GM21717 (cell line): Measurements from ENCODE around the gene RHOXF2B.
"Not testable (repeated sequence)": the region's sequence is repeated elsewhere in the genome, so short reads cannot be mapped to it uniquely, and the experiment has no call there.

Experiments
- ATAC-seq: cut with Tn5 transposase; IDR thresholded peaks from one replicate; pipeline ENCODE4 v1.9.1; 2021; ENCODE audit warnings: mild to moderate bottlenecking, moderate library complexity; ENCODE audit not compliant: unreplicated experiment

The RHOXF2B gene

GRCh38 chrX:120077590-120077989 is at the start of gene RHOXF2B:
Gene RHOXF2B, minus strand, starts transcription at chrX:120077690. Its CDS starts 138 bp downstream, at chrX:120077552.
- not testable (repeated sequence) for ATAC-seq

GRCh38 chrX:120125444-120125843 is 48.0 kb upstream of the RHOXF2B start:
- no peak for ATAC-seq

GRCh38 chrX:120120223-120120622 is 42.7 kb upstream of the RHOXF2B start:
- no peak for ATAC-seq

GRCh38 chrX:120115438-120115963 is 38.0 kb upstream of the RHOXF2B start, which contains the start of gene RHOXF1:
Gene RHOXF1, minus strand, starts transcription at chrX:120115913. Its CDS starts 51 bp downstream, at chrX:120115862.
- no peak for ATAC-seq

GRCh38 chrX:120111611-120112010 is 34.1 kb upstream of the RHOXF2B start:
- ATAC-seq: no peak

GRCh38 chrX:120109378-120109777 is 31.9 kb upstream of the RHOXF2B start:
- no peak for ATAC-seq

GRCh38 chrX:120104707-120105106 is 27.2 kb upstream of the RHOXF2B start:
- not testable (repeated sequence) for ATAC-seq

GRCh38 chrX:120101057-120101456 is 23.6 kb upstream of the RHOXF2B start:
- not testable (repeated sequence) for ATAC-seq

- ATAC-seq: no peak
Measured at GRCh38 chrX:120090208-120090607, 12.7 kb upstream of the RHOXF2B start.

- ATAC-seq: no peak
Measured at GRCh38 chrX:120087289-120088017, 10.0 kb upstream of the RHOXF2B start.

- not testable (repeated sequence) for ATAC-seq
Measured at GRCh38 chrX:120085553-120086185, 8.2 kb upstream of the RHOXF2B start.

GRCh38 chrX:120066169-120066568 is 11.3 kb downstream of the RHOXF2B start:
- ATAC-seq: not testable (repeated sequence)

- not testable (repeated sequence) for ATAC-seq
Measured at GRCh38 chrX:120042712-120043111, 34.8 kb downstream of the RHOXF2B start.

GRCh38 chrX:120042247-120042646 is 35.2 kb downstream of the RHOXF2B start:
- ATAC-seq: peak; percentile 79

GRCh38 chrX:120040176-120040575 is 37.3 kb downstream of the RHOXF2B start:
- ATAC-seq: not testable (repeated sequence)

- not testable (repeated sequence) for ATAC-seq
Measured at GRCh38 chrX:120039087-120039733, 38.3 kb downstream of the RHOXF2B start.

GRCh38 chrX:120036704-120037103 is 40.8 kb downstream of the RHOXF2B start:
- no peak for ATAC-seq

GRCh38 chrX:120035522-120036309 is 41.8 kb downstream of the RHOXF2B start:
- peak; percentile 86 for ATAC-seq

- ATAC-seq: no peak
Measured at GRCh38 chrX:120029354-120029753, 48.1 kb downstream of the RHOXF2B start.

GRCh38 chrX:120023259-120023658 is 54.2 kb downstream of the RHOXF2B start:
- no peak for ATAC-seq

- no peak for ATAC-seq
Measured at GRCh38 chrX:120022763-120023162, 54.7 kb downstream of the RHOXF2B start.
